ENCODE data around the gene GPC3.
"Not testable (repeated sequence)": the region's sequence is repeated elsewhere in the genome, so short reads cannot be mapped to it uniquely, and the experiment has no call there.

Gene GPC3

DNA sequence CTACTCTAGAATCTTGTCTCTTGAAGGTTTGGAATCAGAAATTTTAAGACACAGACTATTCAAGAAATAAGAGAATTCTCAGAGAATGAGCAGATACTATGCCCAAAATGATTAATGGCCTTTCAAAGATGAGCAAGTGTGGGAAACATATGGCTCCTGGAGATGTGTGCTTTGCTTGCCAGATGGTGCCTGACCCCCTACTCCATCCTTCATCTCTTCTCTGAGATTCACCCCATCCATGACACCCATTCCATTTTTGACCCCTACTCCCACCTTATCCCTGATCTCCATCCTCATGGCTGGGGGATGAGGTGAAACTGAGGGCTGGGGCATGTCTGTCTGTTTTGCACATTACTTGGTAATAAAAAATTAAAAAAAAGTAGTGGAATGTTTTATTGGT is 75.5 kb downstream of the GPC3 start:
- no peaks in the 10 kb centered on the region; the same call in 1 of the 2 replicates for H4K20me1 ChIP-seq
- H3K4me2 ChIP-seq, result no peak overlapping the region
- H3K27me3 ChIP-seq, result peaks cover 87% of the 10 kb centered on the region
- no peak for TF ChIP-seq Cebpa-rat (IDR thresholded peaks at IDR 0.05)
- H3K4me1 ChIP-seq, result no peaks in the 10 kb centered on the region
- no peak overlapping the region for H3K27ac ChIP-seq
- H3K9me3 ChIP-seq, result no peaks in the 10 kb centered on the region
- no peak overlapping the region for H3K4me3 ChIP-seq
- H3K9ac ChIP-seq, result no peak overlapping the region
- no peaks in the 10 kb centered on the region for H3K36me3 ChIP-seq

DNA sequence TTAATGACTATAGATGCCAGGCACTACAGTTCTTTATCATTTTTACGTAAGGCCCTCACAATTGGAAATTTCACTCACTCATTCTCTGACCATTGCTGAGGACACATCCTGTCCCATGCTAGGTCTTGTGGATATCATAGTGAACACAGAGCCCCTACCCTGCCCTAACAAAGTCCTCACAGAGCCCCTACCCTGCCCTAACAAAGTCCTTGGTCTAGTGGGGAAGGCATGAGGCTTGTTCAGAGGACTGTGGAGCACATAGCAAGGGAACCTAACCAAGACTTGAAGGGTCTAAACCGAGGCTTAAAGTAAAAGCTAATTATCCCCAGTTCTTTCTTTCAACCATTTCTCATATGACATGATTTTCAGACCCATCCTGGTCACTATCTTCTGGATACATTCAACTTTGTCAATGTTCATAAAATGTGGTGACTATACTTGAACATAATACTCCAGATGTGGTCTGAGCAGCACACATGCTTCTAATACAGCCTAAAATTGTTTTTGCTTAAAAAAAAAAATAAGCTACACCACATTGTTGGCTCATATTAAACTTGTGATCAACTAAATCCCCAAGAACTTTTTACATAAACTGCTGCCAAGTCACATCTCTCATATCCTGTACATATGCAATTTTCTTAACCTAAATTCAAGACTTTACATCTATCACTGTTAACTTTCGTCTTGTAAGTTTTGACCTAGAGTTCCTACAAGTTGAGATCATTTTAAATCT is 77.0 kb downstream of the GPC3 start:
- Histone ChIP-seq H3K9ac (no peak overlapping the region), H3K4me3 (no peak overlapping the region), H3K9me3 (no peaks in the 10 kb centered on the region), H3K27me3 (peaks cover 92% of the 10 kb centered on the region), H3K36me3 (no peaks in the 10 kb centered on the region), H3K4me1 (no peaks in the 10 kb centered on the region), H4K20me1 (no peaks in the 10 kb centered on the region; the same call in 1 of the 2 replicates), H3K4me2 (no peak overlapping the region), H3K27ac (no peak overlapping the region)
- TF ChIP-seq Cebpa-rat (IDR thresholded peaks at IDR 0.05), result no peak

DNA sequence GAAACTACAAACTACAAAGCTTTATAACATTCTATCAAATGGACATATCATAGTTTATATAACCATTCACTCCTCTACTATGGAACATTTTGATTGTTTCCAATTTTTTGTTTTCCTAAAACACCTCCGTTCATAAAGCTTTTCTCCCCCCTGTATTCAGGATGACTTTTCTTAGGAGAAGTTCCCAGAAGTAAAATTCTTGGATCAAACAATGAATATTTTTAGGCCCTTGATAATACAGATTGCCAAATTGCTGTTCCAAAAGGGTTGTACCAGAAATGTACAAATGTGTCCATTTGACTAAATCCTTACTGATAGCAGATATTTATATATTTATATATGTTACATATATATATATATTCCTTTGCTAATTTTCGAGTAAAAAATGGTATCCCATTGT is 77.8 kb downstream of the GPC3 start:
- Histone ChIP-seq H3K4me1 (no peaks in the 10 kb centered on the region), H3K36me3 (no peaks in the 10 kb centered on the region), H3K4me2 (no peak overlapping the region), H3K4me3 (no peak overlapping the region), H4K20me1 (no peaks in the 10 kb centered on the region; the same call in 1 of the 2 replicates), H3K9ac (no peak overlapping the region), H3K27me3 (peaks cover 91% of the 10 kb centered on the region), H3K27ac (no peak overlapping the region), H3K9me3 (no peaks in the 10 kb centered on the region)
- no peak for TF ChIP-seq Cebpa-rat (IDR thresholded peaks at IDR 0.05)

DNA sequence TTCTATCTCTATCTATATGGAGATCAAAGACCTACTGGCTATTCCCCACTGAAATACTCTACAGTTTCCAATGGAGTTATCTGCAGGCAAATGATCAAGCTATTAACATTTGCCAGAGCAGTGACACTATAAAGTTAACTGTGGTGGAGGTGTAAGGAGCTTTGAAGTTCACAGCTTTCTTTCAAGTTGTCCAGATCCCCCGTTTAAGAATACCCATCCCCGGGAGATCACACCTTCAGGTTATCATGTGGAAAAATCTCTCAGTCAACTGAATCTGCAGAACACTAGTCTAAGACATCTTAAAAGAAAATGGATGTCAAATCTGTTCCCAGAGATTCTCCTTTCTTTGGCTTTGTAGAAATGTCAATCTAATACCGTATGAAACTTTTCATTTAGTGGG is 80.1 kb downstream of the GPC3 start:
- Histone ChIP-seq H3K9ac (no peak overlapping the region), H3K27ac (no peak overlapping the region), H3K36me3 (no peaks in the 10 kb centered on the region), H3K4me3 (no peak overlapping the region), H4K20me1 (no peaks in the 10 kb centered on the region), H3K4me2 (no peak overlapping the region), H3K9me3 (no peaks in the 10 kb centered on the region), H3K27me3 (peaks cover 74% of the 10 kb centered on the region), H3K4me1 (no peaks in the 10 kb centered on the region)
- no peak for TF ChIP-seq Cebpa-rat (IDR thresholded peaks at IDR 0.05)

DNA sequence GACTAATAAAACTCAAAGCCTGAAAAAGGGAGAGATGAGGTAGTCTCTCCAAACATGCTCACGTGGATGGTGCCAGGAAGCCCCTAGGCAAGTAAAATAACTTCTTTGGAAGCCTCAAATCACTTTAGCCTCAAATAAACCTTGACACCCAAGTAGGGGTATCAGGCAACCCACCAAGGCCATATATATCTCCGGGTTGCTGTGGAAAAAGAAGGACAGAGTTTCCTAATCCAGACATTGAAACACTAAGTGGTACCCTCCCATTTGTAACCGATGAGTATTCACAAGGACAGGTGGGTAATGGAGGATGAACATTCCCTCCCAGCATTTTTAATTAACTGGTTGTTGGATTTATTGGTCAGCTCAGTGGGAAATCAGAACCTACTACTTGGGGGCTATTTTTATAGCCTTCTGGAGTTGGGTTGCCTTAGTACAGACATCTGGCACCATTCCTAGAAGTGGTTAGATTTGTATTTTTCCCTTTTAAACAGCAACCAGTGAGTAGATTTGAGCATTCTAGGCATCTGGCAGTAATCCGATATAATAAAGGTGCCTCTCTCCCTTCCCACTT is 87.7 kb downstream of the GPC3 start:
- Histone ChIP-seq H3K9ac (no peak overlapping the region), H3K36me3 (no peaks in the 10 kb centered on the region), H3K4me3 (no peak overlapping the region), H3K27ac (no peak overlapping the region), H3K4me1 (no peaks in the 10 kb centered on the region), H3K9me3 (no peaks in the 10 kb centered on the region), H3K27me3 (peaks cover 67% of the 10 kb centered on the region), H4K20me1 (no peaks in the 10 kb centered on the region), H3K4me2 (no peak overlapping the region)
- TF ChIP-seq Cebpa-rat (IDR thresholded peaks at IDR 0.05), result no peak

DNA sequence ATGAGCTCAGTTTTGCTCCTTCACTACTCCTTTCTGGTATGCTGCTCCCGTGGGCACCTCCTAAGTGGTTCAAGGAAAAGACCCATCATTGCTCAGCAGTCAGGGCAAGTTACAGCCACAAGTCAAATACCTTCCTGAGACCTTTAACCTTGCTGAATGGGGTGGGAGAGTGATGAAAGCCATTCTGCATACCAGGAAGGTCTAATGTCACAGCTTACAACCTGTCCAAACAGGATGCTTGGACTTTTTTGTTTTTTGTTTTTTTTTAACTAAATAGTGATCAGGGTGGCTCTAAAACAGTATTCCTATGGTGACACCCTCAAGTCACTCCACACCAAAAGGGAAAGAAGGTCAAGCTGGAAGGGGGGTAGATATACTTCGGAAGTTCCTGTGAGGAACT is 93.1 kb downstream of the GPC3 start:
- TF ChIP-seq Cebpa-rat (IDR thresholded peaks at IDR 0.05), result no peak
- Histone ChIP-seq H3K4me2 (no peak overlapping the region), H3K27me3 (peaks cover 40% of the 10 kb centered on the region), H3K27ac (no peak overlapping the region), H3K9me3 (no peaks in the 10 kb centered on the region), H3K9ac (no peak overlapping the region), H3K4me1 (no peaks in the 10 kb centered on the region), H4K20me1 (no peaks in the 10 kb centered on the region), H3K36me3 (no peaks in the 10 kb centered on the region), H3K4me3 (no peak overlapping the region)

DNA sequence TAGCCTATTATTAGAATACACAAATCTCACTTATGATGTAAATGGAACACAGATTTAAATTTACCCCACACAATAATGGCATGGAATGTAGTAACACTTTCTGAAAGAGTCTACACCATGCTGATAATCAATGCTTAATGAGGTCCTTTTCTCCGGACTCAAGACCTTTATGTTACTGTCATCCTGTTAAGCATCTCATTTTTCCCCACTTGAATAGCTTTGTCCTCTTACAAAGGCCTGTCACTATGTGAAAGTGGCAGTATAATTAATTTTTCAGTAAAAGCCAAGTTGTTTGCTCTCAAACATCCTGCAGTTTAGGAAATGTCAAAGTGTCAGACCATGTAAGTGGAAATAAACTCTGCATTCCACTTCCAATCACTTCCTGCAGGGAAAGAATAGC is 96.4 kb downstream of the GPC3 start:
- TF ChIP-seq Cebpa-rat (IDR thresholded peaks at IDR 0.05), result no peak
- Histone ChIP-seq H3K4me2 (no peak overlapping the region), H3K9ac (no peak overlapping the region), H3K4me1 (no peaks in the 10 kb centered on the region), H4K20me1 (no peaks in the 10 kb centered on the region), H3K4me3 (no peak overlapping the region), H3K36me3 (no peaks in the 10 kb centered on the region), H3K9me3 (no peaks in the 10 kb centered on the region), H3K27me3 (peaks cover 38% of the 10 kb centered on the region), H3K27ac (no peak overlapping the region)

DNA sequence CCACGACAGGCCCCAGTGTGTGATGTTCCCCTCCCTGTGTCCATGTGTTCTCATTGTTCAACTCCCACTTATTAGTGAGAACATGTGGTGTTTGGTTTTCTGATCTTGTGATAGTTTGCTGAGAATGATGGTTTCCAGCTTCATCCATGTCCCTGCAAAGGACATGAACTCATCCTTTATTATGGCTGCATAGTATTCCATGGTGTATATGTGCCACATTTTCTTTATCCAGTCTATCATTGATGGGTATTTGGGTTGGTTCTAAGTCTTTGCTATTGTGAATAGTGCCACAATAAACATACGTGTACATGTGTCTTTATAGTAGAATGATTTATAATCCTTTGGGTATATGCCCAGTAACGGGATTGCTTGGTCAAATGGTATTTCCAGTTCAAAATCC is 97.3 kb downstream of the GPC3 start:
- not testable (repeated sequence) for H3K4me1 ChIP-seq, H3K4me2 ChIP-seq, H3K4me3 ChIP-seq, H4K20me1 ChIP-seq, H3K9me3 ChIP-seq, H3K36me3 ChIP-seq, H3K9ac ChIP-seq, H3K27ac ChIP-seq
- peaks cover 38% of the 10 kb centered on the region for H3K27me3 ChIP-seq

DNA sequence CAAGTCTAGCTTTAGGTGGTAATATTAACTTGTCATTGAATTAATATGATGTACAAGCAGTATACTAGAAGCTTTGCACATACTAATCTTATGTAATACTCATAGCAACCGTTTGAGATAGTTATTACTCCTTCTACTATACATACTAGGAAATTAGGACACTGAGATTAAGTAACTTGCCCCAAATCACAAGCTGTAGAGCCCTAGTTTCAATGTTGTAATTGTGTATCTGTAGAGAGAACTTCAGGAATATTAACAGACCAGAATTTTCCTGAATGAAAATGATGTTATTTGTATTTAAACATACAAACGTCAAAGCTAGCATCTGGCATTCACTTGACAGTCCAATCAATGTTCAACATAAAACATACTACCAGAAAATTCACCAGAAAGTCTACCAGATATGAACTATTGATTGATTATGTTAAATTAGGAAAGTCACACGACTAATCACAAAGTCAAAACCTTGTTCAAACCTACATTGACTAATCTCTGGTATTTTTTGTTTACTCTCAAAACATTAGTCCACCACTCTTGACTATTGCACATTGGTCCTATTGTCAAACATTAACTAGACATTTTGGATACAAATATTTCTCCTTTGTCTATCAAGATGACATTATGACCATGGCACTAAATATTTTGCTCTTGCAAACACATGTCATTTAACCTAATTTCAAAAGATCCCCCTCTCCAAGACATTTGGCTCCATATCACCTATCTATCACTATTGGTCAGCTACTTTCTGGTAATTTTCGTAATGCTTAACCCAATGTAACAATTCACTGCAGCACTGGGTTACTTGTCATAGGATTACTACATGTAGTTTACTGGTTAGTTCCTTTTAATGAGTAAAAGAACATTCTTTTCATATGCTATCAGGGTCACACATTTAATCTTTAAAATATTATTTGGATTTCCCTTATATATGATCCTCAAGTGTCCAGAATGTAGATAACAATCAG is 100.7 kb downstream of the GPC3 start:
- Histone ChIP-seq H4K20me1 (peaks cover 6% of the 10 kb centered on the region; the same call in 1 of the 2 replicates), H3K4me3 (no peak overlapping the region), H3K27me3 (peaks cover 59% of the 10 kb centered on the region), H3K4me1 (no peaks in the 10 kb centered on the region), H3K9ac (no peak overlapping the region), H3K36me3 (no peaks in the 10 kb centered on the region), H3K4me2 (no peak overlapping the region), H3K9me3 (no peaks in the 10 kb centered on the region), H3K27ac (no peak overlapping the region)
- TF ChIP-seq Cebpa-rat (IDR thresholded peaks at IDR 0.05), result no peak

DNA sequence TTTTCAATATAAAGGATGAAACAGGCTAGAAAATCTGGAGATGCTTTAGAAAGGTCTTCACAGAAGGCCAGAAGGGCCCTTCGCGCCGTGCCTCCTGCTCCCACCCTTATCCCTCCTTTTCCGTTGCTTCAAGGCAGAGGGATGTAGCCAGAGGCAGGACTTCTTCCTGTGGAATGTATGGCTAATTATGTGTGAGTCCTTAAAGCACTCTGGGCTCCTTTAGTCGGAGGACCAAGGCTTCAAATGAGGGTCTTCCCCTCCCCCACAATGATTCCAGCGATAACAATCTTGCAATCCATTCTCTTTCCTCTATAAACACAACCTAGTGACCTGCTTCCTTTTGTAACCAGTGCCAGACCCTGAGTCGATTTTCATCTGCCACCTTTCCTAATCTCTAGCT is 103.5 kb downstream of the GPC3 start:
- Histone ChIP-seq H3K4me2 (no peak overlapping the region), H4K20me1 (peaks cover 6% of the 10 kb centered on the region; the same call in 1 of the 2 replicates), H3K4me1 (no peaks in the 10 kb centered on the region), H3K4me3 (no peak overlapping the region), H3K9me3 (no peaks in the 10 kb centered on the region), H3K9ac (no peak overlapping the region), H3K27me3 (peaks cover 78% of the 10 kb centered on the region), H3K27ac (no peak overlapping the region), H3K36me3 (no peaks in the 10 kb centered on the region)
- no peak for TF ChIP-seq Cebpa-rat (IDR thresholded peaks at IDR 0.05)

All from BLaER1 (cell line).